OCI-LY3 (cell line): ENCODE data around the gene NEMP1.

ENCODE experiments used
- H2AFZ ChIP-seq: fragments of 200-600, 300-600 bp; shearing (Covaris generic); 2 replicates; pipeline ENCODE4 v1.6.0; 2014; ENCODE audit warnings: antibody characterized with exemption, low read depth, low read length
- H3K27ac ChIP-seq: fragments of 200-600, 300-600 bp; sonication (generic); 2 replicates; pipeline ENCODE4 v1.5.1; 2014; ENCODE audit warnings: mild to moderate bottlenecking, low read length, moderate library complexity, mixed read lengths
- H3K27me3 ChIP-seq: fragments of 200-600, 300-600 bp; sonication (generic); 2 replicates; pipeline ENCODE4 v1.6.1; 2014; ENCODE audit warnings: low read depth, low read length, mixed read lengths
- H3K36me3 ChIP-seq: fragments of 200-600, 300-600 bp; sonication (generic); replicated peaks from 2 replicates; pipeline ENCODE3; 2014; ENCODE audit warnings: low read depth, low read length, mixed read lengths
- H3K4me1 ChIP-seq: fragments of 300-600, 200-600 bp; sonication (generic); 2 replicates; pipeline ENCODE4 v1.6.1; 2014; ENCODE audit warnings: low read length, mixed read lengths
- H3K4me2 ChIP-seq: fragments of 200-600, 300-600 bp; sonication (generic); 2 replicates; pipeline ENCODE4 v1.6.1; 2014; ENCODE audit warnings: low read length, mixed read lengths
- H3K4me3 ChIP-seq: fragments of 300-600, 200-600 bp; sonication (generic); 2 replicates; pipeline ENCODE4 v1.5.1; 2014; ENCODE audit warnings: antibody characterized with exemption, mild to moderate bottlenecking, low read length, moderate library complexity
- H3K79me2 ChIP-seq: fragments of 300-600, 200-600 bp; shearing (Covaris generic); 2 replicates; pipeline ENCODE4 v1.6.1; 2014; ENCODE audit warnings: mild to moderate bottlenecking, low read length, mixed read lengths
- H3K9ac ChIP-seq: fragments of 300-600, 200-600 bp; shearing (Covaris generic); 2 replicates; pipeline ENCODE4 v1.6.0; 2014; ENCODE audit warnings: mild to moderate bottlenecking, low read length, moderate library complexity
- H3K9me3 ChIP-seq: fragments of 200-600, 300-600 bp; shearing (Covaris generic); 2 replicates; pipeline ENCODE4 v1.6.1; 2014; ENCODE audit warnings: low read length, mixed read lengths; ENCODE audit not compliant: insufficient read depth
- H4K20me1 ChIP-seq: fragments of 200-600, 300-600 bp; sonication (generic); 2 replicates; pipeline ENCODE4 v1.6.1; 2016; ENCODE audit warnings: low read length, mixed read lengths; ENCODE audit not compliant: insufficient read depth
- CTCF ChIP-seq: fragments of 200-600, 300-600 bp; sonication (generic); IDR thresholded peaks from 2 replicates; pipeline ENCODE4 v1.5.1; 2014; ENCODE audit warnings: antibody characterized with exemption, low read length, low read depth
- EZH2phosphoT487 ChIP-seq: fragments of 200-600 bp; shearing (Covaris generic); IDR thresholded peaks from 2 replicates; pipeline ENCODE4 v1.6.1; 2018; ENCODE audit warnings: antibody characterized with exemption, mixed run types, low read depth

The NEMP1 gene

GRCh38 chr12:57051011-57051410 is 27.6 kb downstream of the NEMP1 start:
- Histone ChIP-seq H4K20me1 (no peaks in the 10 kb centered on the region), H3K4me1 (peaks cover 18% of the 10 kb centered on the region), H3K4me3 (no peak overlapping the region), H3K27ac (no peak overlapping the region), H3K9me3 (no peaks in the 10 kb centered on the region), H3K4me2 (no peak overlapping the region), H3K79me2 (no peaks in the 10 kb centered on the region), H2AFZ (no peak overlapping the region), H3K9ac (no peak overlapping the region), H3K36me3 (peaks cover 12% of the 10 kb centered on the region), H3K27me3 (no peaks in the 10 kb centered on the region; the same call in 1 of the 2 replicates)
- TF ChIP-seq CTCF (no peak), EZH2phosphoT487 (no peak)

- H4K20me1 ChIP-seq, result no peaks in the 10 kb centered on the region
- no peak for TF ChIP-seq CTCF
- no peak for TF ChIP-seq EZH2phosphoT487
- H3K4me1 ChIP-seq, result peaks cover 18% of the 10 kb centered on the region
- H3K4me3 ChIP-seq, result no peak within 1 kb of the TSS
- H2AFZ ChIP-seq, result no peak within 1 kb of the TSS
- no peak within 1 kb of the TSS for H3K4me2 ChIP-seq
- no peak within 1 kb of the TSS for H3K27ac ChIP-seq
- H3K36me3 ChIP-seq, result peaks cover 4% of the 10 kb centered on the region
- H3K27me3 ChIP-seq, result no peaks in the 10 kb centered on the region; the same call in 1 of the 2 replicates
- no peak within 1 kb of the TSS for H3K9ac ChIP-seq
- no peaks in the 10 kb centered on the region for H3K79me2 ChIP-seq
- no peaks in the 10 kb centered on the region for H3K9me3 ChIP-seq
These were observed 28.7 kb downstream of the NEMP1 start, which contains the start of gene MYO1A for GRCh38 chr12:57049890-57050289. Gene MYO1A, minus strand, starts transcription at chr12:57050129. Its CDS starts 1,806 bp downstream, at chr12:57048323.

GRCh38 chr12:57049119-57049446 is 29.5 kb downstream of the NEMP1 start:
- no peaks in the 10 kb centered on the region for H4K20me1 ChIP-seq
- no peak overlapping the region for H2AFZ ChIP-seq
- TF ChIP-seq EZH2phosphoT487, result no peak
- no peak for TF ChIP-seq CTCF
- no peaks in the 10 kb centered on the region for H3K79me2 ChIP-seq
- H3K27ac ChIP-seq, result no peak overlapping the region
- H3K4me3 ChIP-seq, result no peak overlapping the region
- H3K27me3 ChIP-seq, result no peaks in the 10 kb centered on the region; the same call in 1 of the 2 replicates
- no peaks in the 10 kb centered on the region for H3K9me3 ChIP-seq
- peaks cover 2% of the 10 kb centered on the region for H3K36me3 ChIP-seq
- peaks cover 18% of the 10 kb centered on the region for H3K4me1 ChIP-seq
- no peak overlapping the region for H3K9ac ChIP-seq
- H3K4me2 ChIP-seq, result no peak overlapping the region

- H3K4me3 ChIP-seq, result no peak overlapping the region
- no peak overlapping the region for H2AFZ ChIP-seq
- H3K27me3 ChIP-seq, result no peaks in the 10 kb centered on the region; the same call in 1 of the 2 replicates
- peaks cover 18% of the 10 kb centered on the region for H3K4me1 ChIP-seq
- no peaks in the 10 kb centered on the region for H3K79me2 ChIP-seq
- no peaks in the 10 kb centered on the region for H3K36me3 ChIP-seq
- no peak overlapping the region for H3K27ac ChIP-seq
- no peaks in the 10 kb centered on the region for H4K20me1 ChIP-seq
- TF ChIP-seq EZH2phosphoT487, result no peak
- no peak for TF ChIP-seq CTCF
- no peak overlapping the region for H3K9ac ChIP-seq
- no peaks in the 10 kb centered on the region for H3K9me3 ChIP-seq
- H3K4me2 ChIP-seq, result no peak overlapping the region
These were observed 30.0 kb downstream of the NEMP1 start for GRCh38 chr12:57048423-57049118.
